HL-60 (cell line): ENCODE results near the gene ANKS1B.

Source experiments
- CTCF ChIP-seq: IDR thresholded peaks from one replicate; pipeline ENCODE4 v1.5.1; 2011; ENCODE audit warnings: low read length, control low read depth, inconsistent platforms; ENCODE audit not compliant: insufficient read depth
- POLR2AphosphoS5 ChIP-seq: IDR thresholded peaks from 2 replicates; pipeline ENCODE4 v1.6.1; 2012; ENCODE audit warnings: low read depth
- TF ChIP-seq, protein P1 (sequence below): IDR thresholded peaks from 2 replicates; pipeline ENCODE4 v1.6.1; 2012; ENCODE audit warnings: low read depth; ENCODE audit not compliant: insufficient replicate concordance

DNA sequence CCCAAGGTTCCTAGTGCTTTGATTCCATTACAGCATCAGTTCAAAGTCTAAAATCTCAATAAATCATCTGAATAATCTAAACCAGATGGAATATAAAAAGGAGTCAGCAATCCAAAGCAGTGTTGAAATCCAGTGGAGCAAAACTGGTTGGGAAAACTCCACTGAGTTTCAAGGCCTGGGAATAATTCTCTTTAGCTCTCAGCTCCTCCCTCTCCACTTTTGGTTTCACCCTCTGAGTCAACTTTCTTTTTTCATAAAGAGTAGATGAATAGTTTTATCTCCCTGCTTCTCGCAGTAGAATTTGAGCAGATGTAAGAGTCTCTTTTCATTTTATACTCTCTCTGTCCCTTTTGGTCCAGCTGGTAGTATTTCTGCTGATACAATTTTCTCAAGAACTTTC is 1001.1 kb downstream of the ANKS1B start:
- TF ChIP-seq CTCF (no peak), POLR2AphosphoS5 (no peak)
- TF ChIP-seq, protein P1, sequence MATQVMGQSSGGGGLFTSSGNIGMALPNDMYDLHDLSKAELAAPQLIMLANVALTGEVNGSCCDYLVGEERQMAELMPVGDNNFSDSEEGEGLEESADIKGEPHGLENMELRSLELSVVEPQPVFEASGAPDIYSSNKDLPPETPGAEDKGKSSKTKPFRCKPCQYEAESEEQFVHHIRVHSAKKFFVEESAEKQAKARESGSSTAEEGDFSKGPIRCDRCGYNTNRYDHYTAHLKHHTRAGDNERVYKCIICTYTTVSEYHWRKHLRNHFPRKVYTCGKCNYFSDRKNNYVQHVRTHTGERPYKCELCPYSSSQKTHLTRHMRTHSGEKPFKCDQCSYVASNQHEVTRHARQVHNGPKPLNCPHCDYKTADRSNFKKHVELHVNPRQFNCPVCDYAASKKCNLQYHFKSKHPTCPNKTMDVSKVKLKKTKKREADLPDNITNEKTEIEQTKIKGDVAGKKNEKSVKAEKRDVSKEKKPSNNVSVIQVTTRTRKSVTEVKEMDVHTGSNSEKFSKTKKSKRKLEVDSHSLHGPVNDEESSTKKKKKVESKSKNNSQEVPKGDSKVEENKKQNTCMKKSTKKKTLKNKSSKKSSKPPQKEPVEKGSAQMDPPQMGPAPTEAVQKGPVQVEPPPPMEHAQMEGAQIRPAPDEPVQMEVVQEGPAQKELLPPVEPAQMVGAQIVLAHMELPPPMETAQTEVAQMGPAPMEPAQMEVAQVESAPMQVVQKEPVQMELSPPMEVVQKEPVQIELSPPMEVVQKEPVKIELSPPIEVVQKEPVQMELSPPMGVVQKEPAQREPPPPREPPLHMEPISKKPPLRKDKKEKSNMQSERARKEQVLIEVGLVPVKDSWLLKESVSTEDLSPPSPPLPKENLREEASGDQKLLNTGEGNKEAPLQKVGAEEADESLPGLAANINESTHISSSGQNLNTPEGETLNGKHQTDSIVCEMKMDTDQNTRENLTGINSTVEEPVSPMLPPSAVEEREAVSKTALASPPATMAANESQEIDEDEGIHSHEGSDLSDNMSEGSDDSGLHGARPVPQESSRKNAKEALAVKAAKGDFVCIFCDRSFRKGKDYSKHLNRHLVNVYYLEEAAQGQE = no peak
